ENCODE measurements around the gene CAV3. TPM values are rescaled to one million over a fixed set of nuclear protein-coding genes. Genes with fewer than 3 reads are reported as not detected.

Gene CAV3
- total and polyA plus RNA-seq, 2 donors from 2014 or later: not detected

DNA sequence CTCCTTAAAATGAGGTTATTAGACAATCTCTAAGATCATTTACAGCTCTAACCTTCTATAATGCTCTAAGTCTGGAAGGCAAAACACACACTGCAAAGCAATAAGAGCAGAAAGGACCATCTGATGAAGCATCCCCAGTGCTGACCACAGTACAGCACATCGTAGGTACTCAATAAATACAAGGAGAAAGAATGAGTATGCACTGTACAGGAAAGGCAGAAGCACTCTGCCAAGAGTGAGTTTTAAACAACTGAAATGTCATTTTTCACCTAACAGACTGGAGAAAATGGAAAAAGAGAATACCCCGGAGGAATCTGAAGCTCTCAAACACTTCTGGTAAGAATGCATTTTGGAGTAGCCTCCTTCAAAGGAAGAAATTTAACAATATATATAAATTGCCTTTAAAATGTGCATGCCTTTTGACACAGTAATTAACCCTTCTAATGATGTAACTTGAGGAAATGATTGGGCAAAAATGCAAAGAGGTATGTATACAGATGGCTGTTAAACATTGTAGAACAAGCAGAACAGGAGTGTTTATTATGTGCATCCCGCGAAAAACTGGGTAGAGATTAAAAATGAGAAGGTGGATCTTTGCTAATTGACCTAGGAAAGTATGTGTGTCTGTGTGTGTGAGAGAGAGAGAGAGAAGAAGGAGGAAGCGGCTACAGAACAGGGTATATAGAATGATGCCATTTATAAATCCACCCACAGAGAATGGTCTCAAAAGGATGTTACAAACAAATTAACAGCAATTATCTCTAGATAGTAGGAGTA lies 43.8 kb downstream of the CAV3 start:
- FAIRE-seq: no peak
- Histone ChIP-seq H3K4me1 (ENCODE audit: control insufficient read depth in 2 of 3, insufficient read depth in 2 of 3, low read depth in 1 of 3, low read length in 3 of 3) (no peaks in the 10 kb centered on the region), H3K9me3 (ENCODE audit: control insufficient read depth in 2 of 3, insufficient read depth in 1 of 3, low read length in 3 of 3) (no peaks in the 10 kb centered on the region), H3K9ac (ENCODE audit: low read length in 3 of 3) (no peak overlapping the region), H3K36me3 (ENCODE audit: control insufficient read depth in 2 of 3, insufficient read depth in 3 of 3, low read length in 3 of 3) (no peaks in the 10 kb centered on the region), H3K27ac (ENCODE audit: low read depth in 2 of 2, low read length in 2 of 2) (no peak overlapping the region), H3K4me3 (ENCODE audit: low read length in 3 of 3) (no peak overlapping the region), H3K27me3 (ENCODE audit: control insufficient read depth, insufficient read depth, low read length) (no peaks in the 10 kb centered on the region)
- no peak for DNase-seq
- TF ChIP-seq, protein P1, sequence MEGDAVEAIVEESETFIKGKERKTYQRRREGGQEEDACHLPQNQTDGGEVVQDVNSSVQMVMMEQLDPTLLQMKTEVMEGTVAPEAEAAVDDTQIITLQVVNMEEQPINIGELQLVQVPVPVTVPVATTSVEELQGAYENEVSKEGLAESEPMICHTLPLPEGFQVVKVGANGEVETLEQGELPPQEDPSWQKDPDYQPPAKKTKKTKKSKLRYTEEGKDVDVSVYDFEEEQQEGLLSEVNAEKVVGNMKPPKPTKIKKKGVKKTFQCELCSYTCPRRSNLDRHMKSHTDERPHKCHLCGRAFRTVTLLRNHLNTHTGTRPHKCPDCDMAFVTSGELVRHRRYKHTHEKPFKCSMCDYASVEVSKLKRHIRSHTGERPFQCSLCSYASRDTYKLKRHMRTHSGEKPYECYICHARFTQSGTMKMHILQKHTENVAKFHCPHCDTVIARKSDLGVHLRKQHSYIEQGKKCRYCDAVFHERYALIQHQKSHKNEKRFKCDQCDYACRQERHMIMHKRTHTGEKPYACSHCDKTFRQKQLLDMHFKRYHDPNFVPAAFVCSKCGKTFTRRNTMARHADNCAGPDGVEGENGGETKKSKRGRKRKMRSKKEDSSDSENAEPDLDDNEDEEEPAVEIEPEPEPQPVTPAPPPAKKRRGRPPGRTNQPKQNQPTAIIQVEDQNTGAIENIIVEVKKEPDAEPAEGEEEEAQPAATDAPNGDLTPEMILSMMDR (IDR thresholded peaks at IDR 0.05; ENCODE audit: borderline replicate concordance, extremely low read depth, insufficient read depth): no peak
- intact Hi-C loops (cut with DNase I): no loop called here

DNA sequence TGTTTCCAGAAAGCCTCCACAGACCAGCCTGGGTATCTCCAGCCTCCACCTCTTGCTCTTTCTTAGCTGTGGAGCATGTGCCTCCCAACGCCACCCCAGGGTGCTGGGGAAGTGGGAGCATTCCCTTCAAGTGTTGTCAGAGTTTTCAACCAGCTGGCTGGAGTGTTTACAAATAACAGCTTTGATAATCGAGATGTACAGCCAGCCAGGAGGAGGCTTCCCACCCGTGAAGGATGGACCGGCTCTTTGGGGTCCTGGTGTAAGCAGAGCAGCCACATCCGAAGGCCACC lies 44.3 kb downstream of the CAV3 start:
- TF ChIP-seq, protein P1 (IDR thresholded peaks at IDR 0.05; ENCODE audit: borderline replicate concordance, extremely low read depth, insufficient read depth): no peak
- FAIRE-seq (no peak), DNase-seq (no peak)
- intact Hi-C loops (cut with DNase I): no loop called here
- no peak overlapping the region for H3K27ac ChIP-seq (ENCODE audit: low read depth in 2 of 2, low read length in 2 of 2)
- H3K4me1 ChIP-seq (ENCODE audit: control insufficient read depth in 2 of 3, insufficient read depth in 2 of 3, low read depth in 1 of 3, low read length in 3 of 3): no peaks in the 10 kb centered on the region
- H3K9me3 ChIP-seq (ENCODE audit: control insufficient read depth in 2 of 3, insufficient read depth in 1 of 3, low read length in 3 of 3): no peaks in the 10 kb centered on the region
- H3K36me3 ChIP-seq (ENCODE audit: control insufficient read depth in 2 of 3, insufficient read depth in 3 of 3, low read length in 3 of 3): no peaks in the 10 kb centered on the region
- no peak overlapping the region for H3K4me3 ChIP-seq (ENCODE audit: low read length in 3 of 3)
- H3K9ac ChIP-seq (ENCODE audit: low read length in 3 of 3): no peak overlapping the region
- H3K27me3 ChIP-seq (ENCODE audit: control insufficient read depth, insufficient read depth, low read length): no peaks in the 10 kb centered on the region

DNA sequence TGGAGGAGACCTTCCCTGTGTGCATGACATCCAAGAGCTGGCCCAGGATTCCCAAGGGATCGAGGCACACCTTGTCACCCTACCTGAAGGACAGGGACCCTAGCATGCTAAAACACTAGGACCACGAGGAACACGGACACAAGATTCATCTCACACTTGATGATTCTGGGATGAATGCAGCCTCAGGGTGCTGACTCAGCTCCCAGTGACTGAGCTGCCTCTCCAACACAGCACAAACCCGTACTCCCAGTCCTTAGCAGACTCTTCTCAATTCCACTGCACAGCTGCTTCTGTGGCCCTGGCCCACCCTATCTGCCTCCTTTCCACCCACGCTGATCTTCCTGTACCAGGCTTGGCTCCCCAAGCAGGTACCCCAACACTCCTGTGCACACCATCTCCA lies 44.9 kb downstream of the CAV3 start:
- Histone ChIP-seq H3K4me1 (ENCODE audit: control insufficient read depth in 2 of 3, insufficient read depth in 2 of 3, low read depth in 1 of 3, low read length in 3 of 3) (no peaks in the 10 kb centered on the region), H3K9ac (ENCODE audit: low read length in 3 of 3) (no peak overlapping the region), H3K36me3 (ENCODE audit: control insufficient read depth in 2 of 3, insufficient read depth in 3 of 3, low read length in 3 of 3) (no peaks in the 10 kb centered on the region), H3K9me3 (ENCODE audit: control insufficient read depth in 2 of 3, insufficient read depth in 1 of 3, low read length in 3 of 3) (no peaks in the 10 kb centered on the region), H3K27me3 (ENCODE audit: control insufficient read depth, insufficient read depth, low read length) (no peaks in the 10 kb centered on the region), H3K27ac (ENCODE audit: low read depth in 2 of 2, low read length in 2 of 2) (no peak overlapping the region), H3K4me3 (ENCODE audit: low read length in 3 of 3) (no peak overlapping the region)
- TF ChIP-seq, protein P1 (IDR thresholded peaks at IDR 0.05; ENCODE audit: borderline replicate concordance, extremely low read depth, insufficient read depth): no peak
- intact Hi-C loops (cut with DNase I): no loop called here
- no peak for DNase-seq
- FAIRE-seq: no peak

DNA sequence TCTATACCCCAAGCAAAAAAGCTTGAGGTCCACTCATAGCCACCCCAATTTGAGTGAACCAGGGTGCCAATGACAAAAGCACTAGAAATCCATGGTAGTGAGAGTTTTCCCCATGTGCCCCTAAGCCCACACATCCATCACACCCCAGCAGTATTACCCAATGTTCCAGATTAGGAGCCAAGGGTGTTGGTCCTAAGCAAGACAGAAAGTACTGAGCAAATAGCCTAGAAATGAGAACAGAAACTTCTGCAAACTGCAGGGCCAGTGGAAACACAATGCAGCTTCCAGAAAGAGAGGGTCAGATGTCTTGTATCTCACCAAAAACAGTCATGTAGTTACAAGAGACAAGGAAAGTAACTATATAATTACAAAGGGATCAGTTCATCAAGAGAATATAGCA lies 46.7 kb downstream of the CAV3 start:
- DNase-seq: no peak
- FAIRE-seq: no peak

More for the DNA sequence above, 46.7 kb downstream of the CAV3 start:
- TF ChIP-seq, protein P1 (IDR thresholded peaks at IDR 0.05; ENCODE audit: borderline replicate concordance, extremely low read depth, insufficient read depth): no peak
- no peaks in the 10 kb centered on the region for H3K4me1 ChIP-seq (ENCODE audit: control insufficient read depth in 2 of 3, insufficient read depth in 2 of 3, low read depth in 1 of 3, low read length in 3 of 3)
- H3K9ac ChIP-seq (ENCODE audit: low read length in 3 of 3): no peak overlapping the region
- intact Hi-C loops (cut with DNase I): no loop called here
- H3K9me3 ChIP-seq (ENCODE audit: control insufficient read depth in 2 of 3, insufficient read depth in 1 of 3, low read length in 3 of 3): no peaks in the 10 kb centered on the region
- H3K27me3 ChIP-seq (ENCODE audit: control insufficient read depth, insufficient read depth, low read length): no peaks in the 10 kb centered on the region
- H3K27ac ChIP-seq (ENCODE audit: low read depth in 2 of 2, low read length in 2 of 2): no peak overlapping the region
- H3K36me3 ChIP-seq (ENCODE audit: control insufficient read depth in 2 of 3, insufficient read depth in 3 of 3, low read length in 3 of 3): no peaks in the 10 kb centered on the region
- no peak overlapping the region for H3K4me3 ChIP-seq (ENCODE audit: low read length in 3 of 3)

Data from kidney (tissue), 14 donors.